ENCODE results near the gene SCEL. TPM values are rescaled to one million over a fixed set of nuclear protein-coding genes. Genes with fewer than 3 reads are reported as not detected.
"Not testable (repeated sequence)": the region's sequence is repeated elsewhere in the genome, so short reads cannot be mapped to it uniquely, and the experiment has no call there.

Gene SCEL
- polyA plus RNA-seq, 2 donors: 319 to 528 TPM

DNA sequence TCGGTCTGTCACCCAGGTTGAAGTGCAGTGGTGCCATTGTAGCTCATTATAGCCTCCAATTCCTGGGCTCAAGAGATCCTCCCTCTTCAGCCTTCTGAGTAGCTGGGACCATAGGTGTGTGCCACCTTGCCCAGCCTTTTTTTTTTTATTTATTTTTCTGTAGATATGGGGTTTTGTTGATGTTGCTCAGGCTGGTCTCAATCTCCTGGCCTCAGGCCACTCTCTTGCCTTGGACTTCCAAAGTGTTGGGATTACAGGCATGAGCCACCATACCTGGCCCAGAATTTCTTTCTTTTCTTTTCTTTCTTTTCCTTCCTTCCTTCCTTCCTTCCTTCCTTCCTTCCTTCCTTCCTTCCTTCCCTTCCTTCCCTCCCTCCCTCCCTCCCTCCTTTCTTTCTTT lies 16.1 kb upstream of the SCEL start:
- not testable (repeated sequence) for H3K27me3 ChIP-seq (ENCODE audit: control insufficient read depth in 1 of 2, insufficient read depth in 2 of 2, low read length in 2 of 2); H3K36me3 ChIP-seq (ENCODE audit: control insufficient read depth in 2 of 2, insufficient read depth in 2 of 2, low read length in 1 of 2); H3K4me3 ChIP-seq (ENCODE audit: low read depth in 1 of 2, low read length in 2 of 2); H3K4me1 ChIP-seq (ENCODE audit: control insufficient read depth in 2 of 2, insufficient read depth in 2 of 2, low read length in 1 of 2); H3K9me3 ChIP-seq (ENCODE audit: control insufficient read depth in 2 of 2, insufficient read depth in 1 of 2, low read depth in 1 of 2, low read length in 1 of 2)
- H3K27ac ChIP-seq (ENCODE audit: low read depth in 2 of 2, low read length in 1 of 2): peak overlapping the region in 1 of 2 donors; percentile 21
- WGBS, 2 donors: 98 to 100% methylated on average over 1 of the region's 1 CpG

- Histone ChIP-seq H3K4me1 (ENCODE audit: control insufficient read depth in 2 of 2, insufficient read depth in 2 of 2, low read length in 1 of 2) (peaks cover 0 to 2% of the 10 kb centered on the region in 2 donors), H3K27ac (ENCODE audit: low read depth in 2 of 2, low read length in 1 of 2) (no peak overlapping the region), H3K27me3 (ENCODE audit: control insufficient read depth in 1 of 2, insufficient read depth in 2 of 2, low read length in 2 of 2) (no peaks in the 10 kb centered on the region), H3K9me3 (ENCODE audit: control insufficient read depth in 2 of 2, insufficient read depth in 1 of 2, low read depth in 1 of 2, low read length in 1 of 2) (no peaks in the 10 kb centered on the region), H3K36me3 (ENCODE audit: control insufficient read depth in 2 of 2, insufficient read depth in 2 of 2, low read length in 1 of 2) (no peaks in the 10 kb centered on the region), H3K4me3 (ENCODE audit: low read depth in 1 of 2, low read length in 2 of 2) (no peak overlapping the region)
- WGBS, 2 donors: 66 to 83% methylated on average over 3 to 4 of the region's 4 CpGs
Measured at GRCh38 chr13:77519808-77520207, 15.7 kb upstream of the SCEL start.

GRCh38 chr13:77521194-77521593 lies 14.3 kb upstream of the SCEL start:
- no peak overlapping the region for H3K4me3 ChIP-seq (ENCODE audit: low read depth in 1 of 2, low read length in 2 of 2)
- H3K36me3 ChIP-seq (ENCODE audit: control insufficient read depth in 2 of 2, insufficient read depth in 2 of 2, low read length in 1 of 2): no peaks in the 10 kb centered on the region
- peaks cover 0 to 2% of the 10 kb centered on the region in 2 donors for H3K4me1 ChIP-seq (ENCODE audit: control insufficient read depth in 2 of 2, insufficient read depth in 2 of 2, low read length in 1 of 2)
- H3K27ac ChIP-seq (ENCODE audit: low read depth in 2 of 2, low read length in 1 of 2): peak overlapping the region; percentile 89 to 91
- H3K27me3 ChIP-seq (ENCODE audit: control insufficient read depth in 1 of 2, insufficient read depth in 2 of 2, low read length in 2 of 2): no peaks in the 10 kb centered on the region
- H3K9me3 ChIP-seq (ENCODE audit: control insufficient read depth in 2 of 2, insufficient read depth in 1 of 2, low read depth in 1 of 2, low read length in 1 of 2): no peaks in the 10 kb centered on the region
- 45 to 52% methylated on average over 2 of the region's 2 CpGs for WGBS, 2 donors

DNA sequence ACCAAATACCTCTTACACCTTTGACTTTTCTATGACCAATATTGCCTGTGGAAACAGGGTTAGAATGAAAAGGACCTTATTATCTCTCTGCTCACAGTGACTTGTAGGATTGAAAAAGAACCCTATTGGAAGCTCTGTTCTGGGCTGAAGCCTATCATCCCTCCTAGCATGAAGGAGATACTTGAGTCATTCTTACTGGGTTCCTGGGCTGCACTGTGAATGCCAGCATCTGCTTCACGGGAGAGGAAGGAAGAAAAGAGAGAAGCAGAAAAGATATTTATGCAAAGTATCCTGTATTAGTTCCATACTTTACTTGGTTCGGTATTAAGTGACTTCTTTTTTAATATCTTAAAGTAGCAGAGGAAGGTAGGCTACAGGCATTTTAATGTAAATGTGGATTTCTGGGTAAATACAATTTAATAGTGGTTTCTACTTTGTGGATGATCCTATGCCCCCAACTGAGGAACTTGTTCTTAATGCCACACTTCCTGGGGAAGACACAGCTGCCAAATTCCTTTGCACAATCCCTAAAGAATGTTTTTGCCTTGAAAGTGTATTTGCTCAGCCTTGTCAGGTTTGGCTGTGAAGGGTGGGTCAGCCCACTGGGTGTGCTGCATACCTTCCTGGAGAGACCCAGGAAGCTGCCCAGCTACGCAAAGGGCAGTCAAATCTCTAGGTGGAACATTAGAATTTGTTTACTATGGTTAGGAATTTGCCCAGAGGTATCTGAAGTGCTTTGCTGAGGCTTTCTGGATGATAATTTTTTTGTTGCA lies 13.7 kb upstream of the SCEL start:
- 27 to 31% methylated on average over 3 of the region's 3 CpGs for whole genome bisulfite sequencing, 2 donors
- Histone ChIP-seq H3K36me3 (ENCODE audit: control insufficient read depth in 2 of 2, insufficient read depth in 2 of 2, low read length in 1 of 2) (no peaks in the 10 kb centered on the region), H3K27me3 (ENCODE audit: control insufficient read depth in 1 of 2, insufficient read depth in 2 of 2, low read length in 2 of 2) (no peaks in the 10 kb centered on the region), H3K4me3 (ENCODE audit: low read depth in 1 of 2, low read length in 2 of 2) (peak overlapping the region in 1 of 2 donors; percentile 15), H3K4me1 (ENCODE audit: control insufficient read depth in 2 of 2, insufficient read depth in 2 of 2, low read length in 1 of 2) (peaks cover 0 to 2% of the 10 kb centered on the region in 2 donors), H3K9me3 (ENCODE audit: control insufficient read depth in 2 of 2, insufficient read depth in 1 of 2, low read depth in 1 of 2, low read length in 1 of 2) (no peaks in the 10 kb centered on the region), H3K27ac (ENCODE audit: low read depth in 2 of 2, low read length in 1 of 2) (peak overlapping the region; percentile 89 to 91)

- WGBS, 2 donors: 59 to 71% methylated on average over 3 of the region's 3 CpGs
- H3K27me3 ChIP-seq (ENCODE audit: control insufficient read depth in 1 of 2, insufficient read depth in 2 of 2, low read length in 2 of 2): no peaks in the 10 kb centered on the region
- H3K4me1 ChIP-seq (ENCODE audit: control insufficient read depth in 2 of 2, insufficient read depth in 2 of 2, low read length in 1 of 2): peaks cover 0 to 2% of the 10 kb centered on the region in 2 donors
- no peak overlapping the region for H3K4me3 ChIP-seq (ENCODE audit: low read depth in 1 of 2, low read length in 2 of 2)
- no peaks in the 10 kb centered on the region for H3K9me3 ChIP-seq (ENCODE audit: control insufficient read depth in 2 of 2, insufficient read depth in 1 of 2, low read depth in 1 of 2, low read length in 1 of 2)
- no peaks in the 10 kb centered on the region for H3K36me3 ChIP-seq (ENCODE audit: control insufficient read depth in 2 of 2, insufficient read depth in 2 of 2, low read length in 1 of 2)
- H3K27ac ChIP-seq (ENCODE audit: low read depth in 2 of 2, low read length in 1 of 2): peak overlapping the region; percentile 34 to 89
Measured at GRCh38 chr13:77522444-77522843, 13.1 kb upstream of the SCEL start.

- Histone ChIP-seq H3K4me3 (ENCODE audit: low read depth in 1 of 2, low read length in 2 of 2) (no peak overlapping the region), H3K27ac (ENCODE audit: low read depth in 2 of 2, low read length in 1 of 2) (peak overlapping the region; percentile 85 to 90), H3K36me3 (ENCODE audit: control insufficient read depth in 2 of 2, insufficient read depth in 2 of 2, low read length in 1 of 2) (no peaks in the 10 kb centered on the region), H3K9me3 (ENCODE audit: control insufficient read depth in 2 of 2, insufficient read depth in 1 of 2, low read depth in 1 of 2, low read length in 1 of 2) (no peaks in the 10 kb centered on the region), H3K4me1 (ENCODE audit: control insufficient read depth in 2 of 2, insufficient read depth in 2 of 2, low read length in 1 of 2) (peaks cover 0 to 2% of the 10 kb centered on the region in 2 donors), H3K27me3 (ENCODE audit: control insufficient read depth in 1 of 2, insufficient read depth in 2 of 2, low read length in 2 of 2) (no peaks in the 10 kb centered on the region)
- WGBS, 2 donors: 90 to 91% methylated on average over 4 of the region's 4 CpGs
Measured at GRCh38 chr13:77523386-77523785, 12.1 kb upstream of the SCEL start.

DNA sequence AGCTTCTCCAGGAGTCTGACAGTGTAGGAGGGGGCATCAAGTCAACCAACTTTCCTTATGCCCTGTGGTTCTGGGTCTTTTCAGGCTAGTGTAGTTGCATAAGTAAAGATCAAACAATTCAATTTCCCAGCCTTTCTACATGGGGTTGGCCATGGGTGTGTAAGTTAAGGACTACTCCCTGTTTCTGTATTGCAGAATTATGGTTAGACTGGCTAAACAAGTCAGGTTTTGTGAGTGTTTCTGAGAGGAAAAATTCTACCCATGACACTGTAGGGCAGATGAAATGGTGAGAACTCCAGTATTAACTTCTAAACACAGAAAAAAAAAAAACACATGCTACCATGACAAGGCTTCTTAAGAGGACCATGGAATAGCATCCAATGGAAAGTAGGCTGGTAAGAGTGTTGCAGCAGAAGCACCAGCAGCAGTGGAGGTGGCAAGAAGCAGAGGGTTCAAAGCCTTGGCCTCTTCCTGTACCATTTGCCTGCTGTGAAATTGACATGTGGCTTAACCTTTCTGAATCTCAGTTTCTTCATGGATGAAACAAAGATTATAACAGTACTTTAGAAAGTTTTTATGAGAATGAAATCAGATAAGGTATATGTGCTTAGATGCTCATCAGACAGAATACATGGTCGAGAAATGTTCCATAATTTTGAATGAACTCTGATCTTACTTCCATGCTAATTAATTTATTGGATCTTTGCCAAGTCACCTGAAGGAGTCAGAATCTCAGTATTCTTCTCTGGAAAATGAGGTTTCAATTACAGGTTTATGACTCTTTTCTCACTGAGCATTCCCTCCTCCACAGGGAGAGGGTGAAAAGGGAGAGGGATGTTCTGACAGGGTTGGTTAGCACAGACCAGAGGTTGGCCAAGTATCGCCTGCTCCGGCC lies 11.4 kb upstream of the SCEL start:
- Histone ChIP-seq H3K27ac (ENCODE audit: low read depth in 2 of 2, low read length in 1 of 2) (peak overlapping the region; percentile 93 to 96), H3K4me3 (ENCODE audit: low read depth in 1 of 2, low read length in 2 of 2) (no peak overlapping the region), H3K9me3 (ENCODE audit: control insufficient read depth in 2 of 2, insufficient read depth in 1 of 2, low read depth in 1 of 2, low read length in 1 of 2) (no peaks in the 10 kb centered on the region), H3K4me1 (ENCODE audit: control insufficient read depth in 2 of 2, insufficient read depth in 2 of 2, low read length in 1 of 2) (peaks cover 0 to 2% of the 10 kb centered on the region in 2 donors), H3K36me3 (ENCODE audit: control insufficient read depth in 2 of 2, insufficient read depth in 2 of 2, low read length in 1 of 2) (no peaks in the 10 kb centered on the region), H3K27me3 (ENCODE audit: control insufficient read depth in 1 of 2, insufficient read depth in 2 of 2, low read length in 2 of 2) (no peaks in the 10 kb centered on the region)
- 85 to 87% methylated on average over 3 of the region's 3 CpGs for WGBS, 2 donors

- Histone ChIP-seq H3K36me3 (ENCODE audit: control insufficient read depth in 2 of 2, insufficient read depth in 2 of 2, low read length in 1 of 2) (no peaks in the 10 kb centered on the region), H3K4me1 (ENCODE audit: control insufficient read depth in 2 of 2, insufficient read depth in 2 of 2, low read length in 1 of 2) (peaks cover 0 to 2% of the 10 kb centered on the region in 2 donors), H3K27me3 (ENCODE audit: control insufficient read depth in 1 of 2, insufficient read depth in 2 of 2, low read length in 2 of 2) (no peaks in the 10 kb centered on the region), H3K4me3 (ENCODE audit: low read depth in 1 of 2, low read length in 2 of 2) (no peak overlapping the region), H3K9me3 (ENCODE audit: control insufficient read depth in 2 of 2, insufficient read depth in 1 of 2, low read depth in 1 of 2, low read length in 1 of 2) (no peaks in the 10 kb centered on the region), H3K27ac (ENCODE audit: low read depth in 2 of 2, low read length in 1 of 2) (no peak overlapping the region)
- whole genome bisulfite sequencing, 2 donors: 92 to 94% methylated on average over 3 of the region's 3 CpGs
Measured at GRCh38 chr13:77528414-77528813, 7.1 kb upstream of the SCEL start.

GRCh38 chr13:77528834-77529500 lies 6.5 kb upstream of the SCEL start:
- Histone ChIP-seq H3K9me3 (ENCODE audit: control insufficient read depth in 2 of 2, insufficient read depth in 1 of 2, low read depth in 1 of 2, low read length in 1 of 2) (no peaks in the 10 kb centered on the region), H3K4me3 (ENCODE audit: low read depth in 1 of 2, low read length in 2 of 2) (no peak overlapping the region), H3K27ac (ENCODE audit: low read depth in 2 of 2, low read length in 1 of 2) (peak overlapping the region in 1 of 2 donors; percentile 5), H3K36me3 (ENCODE audit: control insufficient read depth in 2 of 2, insufficient read depth in 2 of 2, low read length in 1 of 2) (no peaks in the 10 kb centered on the region), H3K27me3 (ENCODE audit: control insufficient read depth in 1 of 2, insufficient read depth in 2 of 2, low read length in 2 of 2) (no peaks in the 10 kb centered on the region), H3K4me1 (ENCODE audit: control insufficient read depth in 2 of 2, insufficient read depth in 2 of 2, low read length in 1 of 2) (peaks cover 0 to 2% of the 10 kb centered on the region in 2 donors)
- WGBS, 2 donors: 63 to 69% methylated on average over 4 of the region's 4 CpGs

Data from esophagus (tissue), 2 donors.